Endodermal cell (in vitro differentiated cells): ENCODE measurements around the gene DEPP1. TPM values are rescaled to one million over a fixed set of nuclear protein-coding genes. Genes with fewer than 3 reads are reported as not detected.

ENCODE experiments used
- DNase-seq: peaks from one replicate; pipeline ENCODE4 v3.0.0-alpha.2; 2017
- H3K27ac ChIP-seq: 2 replicates; pipeline ENCODE4 v1.5.1; 2013; ENCODE audit warnings: mild to moderate bottlenecking, low read depth, low read length, moderate library complexity
- H3K27me3 ChIP-seq: 2 replicates; pipeline ENCODE4 v1.6.1; 2013; ENCODE audit warnings: mild to moderate bottlenecking, low read length, moderate library complexity; ENCODE audit not compliant: insufficient read depth, control insufficient read depth, poor library complexity, severe bottlenecking
- H3K36me3 ChIP-seq: 2 replicates; pipeline ENCODE4 v1.7.0; 2013; ENCODE audit warnings: mild to moderate bottlenecking, low read length, moderate library complexity; ENCODE audit not compliant: control insufficient read depth, insufficient read depth
- H3K4me1 ChIP-seq: one replicate; pipeline ENCODE4 v1.7.0; 2013; ENCODE audit warnings: low read length; ENCODE audit not compliant: control insufficient read depth, insufficient read depth
- H3K4me3 ChIP-seq: 2 replicates; pipeline ENCODE4 v1.5.1; 2013; ENCODE audit warnings: mild to moderate bottlenecking, low read length, moderate library complexity
- H3K9ac ChIP-seq: 2 replicates; pipeline ENCODE4 v1.6.1; 2013; ENCODE audit warnings: mild to moderate bottlenecking, low read length, moderate library complexity; ENCODE audit not compliant: poor library complexity, severe bottlenecking; ENCODE audit errors: extremely low read depth
- H3K9me3 ChIP-seq: 2 replicates; pipeline ENCODE4 v1.6.1; 2013; ENCODE audit warnings: mild to moderate bottlenecking, low read length, moderate library complexity; ENCODE audit not compliant: control insufficient read depth
- H3K27ac Mint-ChIP-seq: 2 replicates; pipeline ENCODE4 v1.8.0; 2020; ENCODE audit warnings: mixed read lengths
- H3K27me3 Mint-ChIP-seq: 2 replicates; pipeline ENCODE4 v1.8.0; 2021; ENCODE audit warnings: mild to moderate bottlenecking, mixed read lengths; ENCODE audit not compliant: insufficient read depth
- H3K36me3 Mint-ChIP-seq: 2 replicates; pipeline ENCODE4 v1.8.0; 2020; ENCODE audit warnings: low read depth, mixed read lengths
- H3K4me1 Mint-ChIP-seq: 2 replicates; pipeline ENCODE4 v1.8.0; 2020; ENCODE audit warnings: mixed read lengths
- H3K4me3 Mint-ChIP-seq: 2 replicates; pipeline ENCODE4 v1.8.0; 2020; ENCODE audit warnings: mild to moderate bottlenecking, moderate library complexity, mixed read lengths
- H3K9me3 Mint-ChIP-seq: 2 replicates; pipeline ENCODE4 v1.8.0; 2020; ENCODE audit warnings: mild to moderate bottlenecking, mixed read lengths
- CTCF ChIP-seq: fragments of 200-600 bp; sonication (generic); conservative IDR thresholded peaks from 2 replicates; pipeline ENCODE4 v1.5.0; 2021; ENCODE audit warnings: antibody characterized with exemption, mild to moderate bottlenecking
- WGBS, 2 experiments: methylation state at CpG; one replicate each; pipeline versions ENCODE4 v1.1.5 to v1.1.7; 2013; ENCODE audit warnings: missing lambda C conversion rate in 2 of 2, mixed read lengths in 1 of 2; ENCODE audit not compliant: insufficient coverage in 1 of 2, insufficient read length in 1 of 2; 5-methylcytosine and 5-hydroxymethylcytosine counted together
- total RNA-seq, 2 donors: library from RNA; stranded (reverse); fragmentation: NEBNext Ultra II Directional in 1 of 2; extraction: Animal tissue kit (Norgen Biotek cat#: 25700) in 1 of 2; gene quantifications; 2 replicates in 1 of 2; 3 replicates in 1 of 2; pipeline ENCODE4 v1.2.1, GENCODE V29; 2021

DEPP1 gene
- total RNA-seq, 2 donors from 2014 or later: 1.3 to 2.6 TPM

- Histone ChIP-seq H3K36me3 (no peaks in the 10 kb centered on the region), H3K27ac (no peak overlapping the region), H3K4me3 (no peak overlapping the region), H3K9ac (no peak overlapping the region), H3K27me3 (no peaks in the 10 kb centered on the region), H3K9me3 (no peaks in the 10 kb centered on the region), H3K4me1 (peaks cover 7% of the 10 kb centered on the region)
- Mint-ChIP-seq H3K9me3 (no peaks in the 10 kb centered on the region), H3K27ac (no peak overlapping the region), H3K4me3 (no peak overlapping the region), H3K36me3 (no peaks in the 10 kb centered on the region), H3K27me3 (peaks cover 6% of the 10 kb centered on the region), H3K4me1 (peaks cover 50% of the 10 kb centered on the region)
- peak; percentile 42 for DNase-seq
- WGBS, 2 experiments: 94 to 95% methylated on average over 7 to 9 of the region's 9 CpGs
- TF ChIP-seq CTCF: no peak
Measured at GRCh38 chr10:44985175-44985681, 6.6 kb upstream of the DEPP1 start.

- no peaks in the 10 kb centered on the region for H3K36me3 ChIP-seq
- no peaks in the 10 kb centered on the region for H3K9me3 ChIP-seq
- Mint-ChIP-seq H3K9me3 (no peaks in the 10 kb centered on the region), H3K36me3 (no peaks in the 10 kb centered on the region), H3K4me3 (no peak overlapping the region), H3K27me3 (peaks cover 8% of the 10 kb centered on the region), H3K4me1 (peaks cover 50% of the 10 kb centered on the region), H3K27ac (no peak overlapping the region)
- no peak overlapping the region for H3K27ac ChIP-seq
- 92 to 93% methylated on average over 7 to 15 of the region's 15 CpGs for WGBS, 2 experiments
- H3K9ac ChIP-seq: no peak overlapping the region
- H3K4me3 ChIP-seq: no peak overlapping the region
- peaks cover 3% of the 10 kb centered on the region for H3K4me1 ChIP-seq
- no peaks in the 10 kb centered on the region for H3K27me3 ChIP-seq
- peak; percentile 30 for DNase-seq
- TF ChIP-seq CTCF: no peak
Measured at GRCh38 chr10:44984671-44985101, 6.1 kb upstream of the DEPP1 start.

GRCh38 chr10:44983895-44984278, 5.3 kb upstream of the DEPP1 start:
- Histone ChIP-seq H3K36me3 (no peaks in the 10 kb centered on the region), H3K9ac (no peak overlapping the region), H3K9me3 (no peaks in the 10 kb centered on the region), H3K4me3 (no peak overlapping the region), H3K4me1 (peaks cover 7% of the 10 kb centered on the region), H3K27me3 (no peaks in the 10 kb centered on the region), H3K27ac (no peak overlapping the region)
- 89 to 92% methylated on average over 4 to 10 of the region's 10 CpGs for WGBS, 2 experiments
- Mint-ChIP-seq H3K9me3 (no peaks in the 10 kb centered on the region), H3K36me3 (no peaks in the 10 kb centered on the region), H3K4me1 (peaks cover 51% of the 10 kb centered on the region), H3K27ac (no peak overlapping the region), H3K4me3 (no peak overlapping the region), H3K27me3 (peaks cover 8% of the 10 kb centered on the region)
- no peak for TF ChIP-seq CTCF
- DNase-seq: peak; percentile 37
